Measurements from ENCODE around the gene KCTD6. TPM values are rescaled to one million over a fixed set of nuclear protein-coding genes. Genes with fewer than 3 reads are reported as not detected.
A peak's percentile ranks its signal among the peaks of the same experiment; 100 is the strongest.

The KCTD6 gene
- 10 to 100 TPM in 1 of 3 donors, 1 to 10 TPM in 2; 4.5 to 12.9 (median 7.5) TPM for total RNA-seq
- total RNA-seq (2013) = 14.4 TPM

DNA sequence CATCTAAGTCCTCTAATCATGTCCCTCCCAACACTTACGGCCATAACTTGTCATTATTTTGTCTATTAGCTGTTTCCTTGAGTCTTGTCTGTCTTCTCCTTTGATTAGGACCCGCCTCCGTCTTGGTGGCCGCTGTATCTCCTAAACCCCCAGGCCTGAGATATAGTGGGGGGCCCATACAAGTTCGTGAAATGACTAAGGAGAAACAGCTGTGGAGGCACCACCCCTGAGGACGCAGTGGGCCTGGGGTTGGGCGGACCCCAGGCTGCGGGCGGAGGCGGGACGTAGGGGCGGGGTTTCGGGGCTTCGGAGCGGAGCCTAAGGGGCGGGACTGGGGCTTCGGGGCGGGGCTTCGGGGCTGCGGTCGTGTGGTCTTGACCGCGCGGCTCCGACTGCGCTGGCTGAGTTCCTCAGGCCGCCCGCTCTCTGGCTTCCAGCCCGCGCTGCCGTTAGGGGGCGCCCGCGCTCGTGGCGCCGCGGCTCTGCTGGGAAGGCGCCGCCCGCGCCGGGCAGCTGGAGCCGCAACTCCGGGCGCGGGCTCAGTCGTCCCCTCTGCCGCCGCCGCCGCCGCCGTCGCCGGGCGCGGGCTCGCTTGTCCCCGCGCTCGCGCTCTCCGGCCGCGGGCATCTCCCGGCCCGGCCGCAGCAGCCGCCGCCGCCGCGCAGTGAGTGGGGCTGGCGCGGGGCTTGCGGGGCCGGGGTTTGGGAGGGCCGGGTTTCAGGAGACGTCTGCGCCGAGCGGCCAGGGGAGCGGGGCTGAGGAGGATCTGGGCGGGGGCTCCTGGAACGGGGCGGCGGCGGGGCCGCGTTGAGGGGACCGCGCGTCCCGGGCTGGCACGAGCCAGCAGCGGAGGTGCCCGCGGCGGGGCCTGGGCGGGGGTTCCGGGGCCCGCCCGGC lies at the start of gene KCTD6:
TSS of gene KCTD6 (plus strand) at position 591 of the 897 bp plus-strand sequence. CDS start 6,660 bp downstream, outside the sequence.
- Mint-ChIP-seq H3K27ac (peak within 1 kb of the TSS; percentile 68 to 87), H3K4me1 (peaks cover 45 to 57% of the 10 kb centered on the region in 2 donors), H3K9me3 (no peaks in the 10 kb centered on the region), H3K27me3 (ENCODE audit: low read depth in 2 of 2) (peaks cover 7 to 10% of the 10 kb centered on the region in 2 donors), H3K4me3 (peak within 1 kb of the TSS; percentile 94), H3K36me3 (no peaks in the 10 kb centered on the region)
- peak; percentile 52 for TF ChIP-seq CTCF (IDR thresholded peaks at IDR 0.05)
- Histone ChIP-seq H3K27ac (ENCODE audit: low read length) (peak within 1 kb of the TSS; percentile 54), H3K27me3 (ENCODE audit: control insufficient read depth, insufficient read depth, low read length) (no peaks in the 10 kb centered on the region), H3K4me1 (ENCODE audit: control insufficient read depth, insufficient read depth, low read length) (peaks cover 25% of the 10 kb centered on the region), H3K36me3 (ENCODE audit: control insufficient read depth, insufficient read depth, low read length) (no peaks in the 10 kb centered on the region), H3K4me3 (ENCODE audit: low read length) (peak within 1 kb of the TSS; percentile 72), H3K9me3 (ENCODE audit: control insufficient read depth, insufficient read depth, low read length) (no peaks in the 10 kb centered on the region)
- DNase-seq (peak; percentile 91 to 93), ATAC-seq (peak; percentile 88 to 97 (median 93))
- intact Hi-C loops (cut with micrococcal nuclease) = loop anchor here (1.0 to 2.0 kb wide), 5 partner anchors 21 to 185 kb away; partner anchors contain the start of genes HTD2, PDHB, PXK and RPP14
- WGBS (ENCODE audit: insufficient coverage) = under 1% methylated on average over 104 of the region's 104 CpGs

DNA sequence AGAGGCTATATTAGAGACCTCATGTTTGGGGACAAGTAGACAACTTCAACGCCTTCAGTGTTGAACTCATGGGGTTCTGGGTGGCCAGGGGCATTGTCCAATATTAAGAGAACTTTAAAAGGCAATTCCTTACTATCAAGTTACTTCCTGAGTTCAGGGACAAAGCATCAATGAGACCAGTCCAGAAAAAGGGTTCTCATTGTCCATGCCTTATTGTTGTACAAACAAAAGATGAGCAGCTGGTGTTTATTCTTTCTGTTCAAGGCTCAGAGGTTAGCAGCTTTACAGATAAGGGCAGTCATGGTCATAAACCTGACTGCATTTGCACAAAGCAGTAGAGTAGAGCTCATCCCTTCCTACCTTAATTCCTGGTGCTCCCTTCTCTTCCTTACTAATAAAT lies 39.7 kb upstream of the KCTD6 start:
- no peaks in the 10 kb centered on the region for H3K4me1 Mint-ChIP-seq
- Histone ChIP-seq H3K9me3 (ENCODE audit: control insufficient read depth, insufficient read depth, low read length) (peaks cover 12% of the 10 kb centered on the region), H3K4me3 (ENCODE audit: low read length) (no peak overlapping the region), H3K36me3 (ENCODE audit: control insufficient read depth, insufficient read depth, low read length) (no peaks in the 10 kb centered on the region), H3K27ac (ENCODE audit: low read length) (no peak overlapping the region), H3K27me3 (ENCODE audit: control insufficient read depth, insufficient read depth, low read length) (no peaks in the 10 kb centered on the region), H3K4me1 (ENCODE audit: control insufficient read depth, insufficient read depth, low read length) (no peaks in the 10 kb centered on the region)
- peaks cover 16% of the 10 kb centered on the region for H3K36me3 Mint-ChIP-seq
- no peak overlapping the region for H3K4me3 Mint-ChIP-seq
- intact Hi-C loops (cut with micrococcal nuclease) = no loop called here
- TF ChIP-seq CTCF (IDR thresholded peaks at IDR 0.05) = no peak
- DNase-seq (no peak), ATAC-seq (no peak)
- H3K27me3 Mint-ChIP-seq (ENCODE audit: low read depth in 2 of 2) = no peaks in the 10 kb centered on the region
- WGBS (ENCODE audit: insufficient coverage) = 94% methylated on average over 1 of the region's 1 CpG
- peaks cover 3% of the 10 kb centered on the region in 2 donors for H3K9me3 Mint-ChIP-seq
- no peak overlapping the region for H3K27ac Mint-ChIP-seq

DNA sequence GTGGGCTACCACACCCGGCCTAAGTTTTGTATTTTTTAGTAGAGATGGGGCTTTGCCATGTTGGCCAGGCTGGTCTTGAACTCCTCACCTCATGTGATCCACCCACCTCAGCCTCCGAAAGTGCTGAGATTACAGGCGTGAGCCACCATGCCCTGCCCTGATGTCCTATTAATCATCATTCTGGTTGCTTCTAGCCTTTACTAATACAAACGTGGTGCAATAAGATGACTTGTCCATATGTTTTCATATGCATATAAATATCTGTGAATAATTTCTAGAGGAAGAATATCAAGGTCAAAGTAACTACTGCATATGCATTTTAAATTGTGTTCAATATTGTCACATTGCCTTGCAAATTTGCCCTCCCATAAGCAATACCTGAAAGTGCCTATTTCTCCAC lies 32.7 kb upstream of the KCTD6 start:
- Mint-ChIP-seq H3K27me3 (ENCODE audit: low read depth in 2 of 2) (no peaks in the 10 kb centered on the region), H3K9me3 (peaks cover 3% of the 10 kb centered on the region in 2 donors), H3K36me3 (peaks cover 16% of the 10 kb centered on the region), H3K27ac (no peak overlapping the region), H3K4me1 (peaks cover 8 to 11% of the 10 kb centered on the region in 2 donors), H3K4me3 (no peak overlapping the region)
- no peak for ATAC-seq
- no peaks in the 10 kb centered on the region for H3K36me3 ChIP-seq (ENCODE audit: control insufficient read depth, insufficient read depth, low read length)
- 96% methylated on average over 3 of the region's 4 CpGs for WGBS (ENCODE audit: insufficient coverage)
- no peak for DNase-seq
- no peaks in the 10 kb centered on the region for H3K27me3 ChIP-seq (ENCODE audit: control insufficient read depth, insufficient read depth, low read length)
- H3K4me1 ChIP-seq (ENCODE audit: control insufficient read depth, insufficient read depth, low read length) = peaks cover 7% of the 10 kb centered on the region
- intact Hi-C loops (cut with micrococcal nuclease) = no loop called here
- no peak for TF ChIP-seq CTCF (IDR thresholded peaks at IDR 0.05)
- peaks cover 9% of the 10 kb centered on the region for H3K9me3 ChIP-seq (ENCODE audit: control insufficient read depth, insufficient read depth, low read length)
- no peak overlapping the region for H3K4me3 ChIP-seq (ENCODE audit: low read length)
- H3K27ac ChIP-seq (ENCODE audit: low read length) = no peak overlapping the region
